ENCODE results near the gene PTGES3.
A peak's percentile ranks its signal among the peaks of the same experiment; 100 is the strongest.

The PTGES3 gene

DNA sequence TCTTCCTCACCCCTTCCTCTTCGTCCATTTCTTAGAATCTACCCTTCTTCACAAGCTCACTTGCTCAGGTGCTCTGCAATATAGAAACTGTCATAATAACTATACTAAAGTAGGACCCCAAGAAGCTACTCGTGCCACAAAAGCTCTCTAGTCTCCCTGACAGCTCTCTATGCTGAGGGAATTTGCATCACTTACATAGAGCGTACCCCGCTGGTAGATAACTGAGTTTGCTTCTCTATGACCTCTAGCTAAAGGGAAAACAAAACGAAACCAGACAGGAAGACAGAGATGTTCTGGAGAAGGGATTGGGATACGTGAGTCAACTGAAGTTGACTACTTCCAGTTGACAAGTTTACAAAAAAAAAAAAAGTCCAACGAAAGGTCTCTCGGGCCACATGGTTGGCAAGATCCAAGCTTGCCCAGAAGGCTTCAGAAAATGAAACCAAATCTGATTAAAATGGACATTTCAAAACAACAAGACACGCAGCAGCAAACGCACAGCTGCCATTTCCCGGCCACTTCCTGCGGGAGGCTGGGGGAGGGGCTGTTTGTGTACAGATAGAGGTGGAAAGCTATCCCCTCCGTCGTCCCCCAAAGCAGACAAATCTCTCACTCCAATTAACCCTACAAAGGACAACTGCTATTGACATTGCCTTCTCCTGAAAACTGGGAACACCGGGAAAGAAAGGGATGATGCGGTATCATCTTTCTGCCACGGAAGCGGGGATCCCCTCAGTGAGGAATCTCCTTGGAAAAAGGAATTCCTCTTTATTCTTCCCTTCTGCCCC, 59.2 kb downstream of the PTGES3 start:
- peak; percentile 35 for DNase-seq

DNA sequence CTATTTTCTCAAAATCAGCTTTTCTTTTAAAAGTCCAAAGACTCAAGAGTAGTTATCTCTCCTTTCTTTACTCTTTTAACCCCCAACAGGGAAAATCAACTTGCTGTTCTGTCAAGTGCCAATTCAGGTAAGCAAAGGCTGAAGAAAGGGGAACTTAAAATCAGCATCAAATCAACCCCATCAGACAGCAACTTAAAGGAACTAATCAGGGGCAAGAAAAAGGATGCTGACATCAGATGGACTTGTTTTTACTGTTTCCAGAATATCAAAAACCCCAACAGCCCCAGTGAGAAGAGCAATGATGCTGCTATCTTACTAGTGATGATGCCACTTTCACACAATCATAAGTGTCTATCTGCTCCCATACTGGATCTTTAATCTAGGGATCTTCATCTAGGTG, 61.4 kb downstream of the PTGES3 start:
- DNase-seq: no peak

DNA sequence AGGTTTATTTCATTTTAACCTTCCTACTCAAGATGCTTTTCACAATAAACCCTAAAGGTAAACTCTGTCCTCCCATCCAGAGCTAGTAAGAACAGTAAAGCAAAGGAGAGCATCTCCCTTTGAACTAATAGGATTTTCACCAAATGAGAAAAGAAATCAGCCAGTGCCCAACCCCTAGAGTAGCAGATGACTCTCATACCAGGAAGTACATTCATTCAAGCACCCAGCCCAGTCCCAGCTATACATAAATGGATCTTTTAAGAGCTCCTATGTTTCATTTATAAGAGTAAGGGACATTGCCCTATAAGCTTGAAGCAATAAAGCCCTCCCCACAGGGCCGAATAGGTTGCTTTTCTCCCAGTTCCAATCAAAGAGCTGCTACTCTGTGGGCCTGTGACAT, 65.5 kb downstream of the PTGES3 start:
- DNase-seq: no peak

DNA sequence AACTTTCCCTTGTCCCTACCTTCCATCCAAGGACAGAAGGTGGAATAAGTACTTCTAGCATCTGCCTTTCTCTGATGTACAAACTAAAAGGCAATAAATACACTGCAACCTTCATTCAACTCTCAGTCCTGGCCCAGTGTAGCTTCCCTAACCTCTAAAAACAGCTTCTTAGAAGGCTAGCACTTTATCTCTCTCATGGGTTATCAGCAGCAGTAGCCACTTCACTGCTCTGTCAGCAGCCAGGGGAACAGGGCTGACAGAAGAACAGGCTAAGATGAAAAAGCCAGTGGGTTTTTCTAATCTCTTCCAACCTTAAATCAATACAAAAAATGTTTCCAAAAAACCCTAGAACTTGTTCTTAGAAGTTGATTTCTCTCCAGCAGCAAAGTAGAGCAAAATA, 71.2 kb downstream of the PTGES3 start:
- no peak for DNase-seq

DNA sequence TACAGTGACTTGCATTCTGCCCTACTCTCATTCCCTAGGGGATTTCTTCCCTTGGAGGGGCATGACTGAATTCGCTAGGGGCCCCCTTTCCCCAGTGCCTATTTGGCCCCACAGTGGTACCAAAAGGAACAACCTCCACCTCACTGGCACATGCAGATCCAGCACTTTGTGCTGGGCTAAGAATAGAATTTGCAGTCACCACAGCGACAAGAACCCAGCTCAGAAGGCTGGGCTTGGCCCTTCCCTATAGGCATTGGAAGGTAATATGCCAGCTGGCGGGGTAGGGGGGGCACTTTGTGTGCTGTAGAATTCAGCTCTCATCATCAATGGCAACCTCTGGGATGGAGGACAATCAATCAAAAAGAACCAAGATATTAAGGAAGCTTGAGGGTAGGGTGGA, 71.8 kb downstream of the PTGES3 start:
- DNase-seq: no peak

DNA sequence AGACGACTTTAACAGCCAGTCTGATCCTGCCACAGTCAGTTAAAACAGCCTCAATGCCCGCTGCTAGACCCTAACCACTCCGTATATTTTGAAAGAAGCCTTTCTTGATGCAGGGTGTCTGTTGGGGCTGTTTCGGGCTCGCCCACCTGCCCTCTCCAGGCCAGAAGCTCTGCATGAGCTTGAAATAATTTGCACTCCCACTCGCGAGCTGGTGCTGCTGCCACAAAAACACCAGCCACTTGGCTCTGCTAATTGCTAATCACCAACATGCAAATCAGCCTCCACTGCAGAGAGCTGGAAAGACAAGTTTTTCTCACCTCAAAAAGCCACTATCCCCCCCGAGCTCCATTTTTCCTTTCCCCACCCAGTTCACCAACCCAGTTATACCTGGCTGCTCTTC, 73.5 kb downstream of the PTGES3 start:
- no peak for DNase-seq

All from fibroblast of upper back skin (primary cell).